ENCODE data around the gene VPS13C. TPM values are rescaled to one million over a fixed set of nuclear protein-coding genes. Genes with fewer than 3 reads are reported as not detected.

The VPS13C gene
- total and polyA plus RNA-seq, 8 donors: 5.4 to 207 (median 89.4) TPM

DNA sequence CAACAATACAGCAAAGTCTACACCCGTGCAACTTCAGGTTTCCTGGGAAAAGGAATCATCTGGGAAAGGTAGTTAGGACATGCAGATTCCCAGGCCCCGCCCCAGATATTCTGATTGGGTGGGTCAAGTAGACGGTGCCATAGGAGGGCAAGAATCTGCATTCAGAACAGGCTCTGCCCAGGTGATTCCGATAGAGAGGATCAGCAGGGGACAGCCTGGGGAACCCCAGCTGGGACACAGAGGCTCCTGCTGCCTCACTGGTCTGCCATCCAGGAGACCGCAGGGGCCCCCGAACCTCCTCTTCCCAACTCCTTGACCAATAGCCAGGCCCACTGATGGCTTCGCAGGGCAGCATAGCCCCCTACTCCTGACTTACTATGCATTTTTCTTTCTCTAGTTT is 243.4 kb downstream of the VPS13C start:
- H3K36me3 ChIP-seq: no peaks in the 10 kb centered on the region
- no peak for DNase-seq
- no peaks in the 10 kb centered on the region for H3K4me1 ChIP-seq
- H3K27me3 ChIP-seq: peaks cover 0 to 41% (median 3%) of the 10 kb centered on the region in 3 donors
- intact Hi-C loops (cut with DNase I; ENCODE audit: low total_unique reads): no loop called here
- TF ChIP-seq POLR2AphosphoS5 (IDR thresholded peaks at IDR 0.05) (no peak), CTCF (IDR thresholded peaks at IDR 0.05) (no peak), POLR2A (IDR thresholded peaks at IDR 0.05) (no peak), EP300 (IDR thresholded peaks at IDR 0.05) (no peak)
- H3K4me3 ChIP-seq: no peak overlapping the region
- H3K9me3 ChIP-seq: no peaks in the 10 kb centered on the region
- 78 to 91% (median 87%) methylated on average over 7 of the region's 7 CpGs for WGBS, 5 donors
- H3K27ac ChIP-seq: no peak overlapping the region

DNA sequence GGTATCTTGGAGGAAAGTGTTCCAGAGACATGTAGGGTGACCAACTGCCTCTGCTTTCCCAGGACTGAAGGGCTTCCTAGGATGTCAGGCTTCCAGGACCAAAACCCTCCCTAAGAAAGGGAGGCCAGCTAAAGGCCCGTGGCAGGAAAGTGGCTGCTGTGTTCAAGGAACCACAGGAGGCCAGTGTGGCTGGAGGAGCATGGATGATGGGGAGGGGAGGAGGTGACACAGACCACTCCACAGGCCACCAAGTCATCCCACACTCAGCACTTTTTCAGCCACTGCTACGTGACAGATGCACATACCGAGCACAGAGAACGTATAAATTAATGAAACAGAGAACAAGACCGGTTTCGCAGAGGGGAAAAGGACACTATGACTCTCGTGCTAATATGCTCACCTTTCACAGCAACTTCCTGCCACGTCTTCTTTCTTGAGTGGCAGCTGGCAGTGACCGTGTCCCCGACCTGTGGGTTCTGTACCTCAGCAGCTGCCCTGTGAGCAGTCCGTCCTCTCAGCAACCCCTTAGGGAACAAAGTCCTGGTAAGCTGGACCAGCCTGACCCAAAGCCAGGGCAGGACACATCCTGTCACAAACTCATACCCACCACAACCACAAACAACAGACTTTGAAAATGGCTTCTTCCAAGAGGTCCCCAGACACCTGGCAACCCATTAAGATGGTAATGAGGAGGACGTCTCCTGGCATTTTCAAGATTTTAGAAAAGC is 244.7 kb downstream of the VPS13C start:
- Histone ChIP-seq H3K36me3 (no peaks in the 10 kb centered on the region), H3K27me3 (peaks cover 0 to 42% (median 3%) of the 10 kb centered on the region in 3 donors), H3K27ac (no peak overlapping the region), H3K9me3 (no peaks in the 10 kb centered on the region), H3K4me3 (no peak overlapping the region), H3K4me1 (no peaks in the 10 kb centered on the region)
- TF ChIP-seq CTCF (IDR thresholded peaks at IDR 0.05) (no peak), EP300 (IDR thresholded peaks at IDR 0.05) (no peak), POLR2A (IDR thresholded peaks at IDR 0.05) (no peak), POLR2AphosphoS5 (IDR thresholded peaks at IDR 0.05) (no peak)
- WGBS, 5 donors: 78 to 86% (median 82%) methylated on average over 12 of the region's 12 CpGs
- DNase-seq: no peak
- intact Hi-C loops (cut with DNase I; ENCODE audit: low total_unique reads): no loop called here

DNA sequence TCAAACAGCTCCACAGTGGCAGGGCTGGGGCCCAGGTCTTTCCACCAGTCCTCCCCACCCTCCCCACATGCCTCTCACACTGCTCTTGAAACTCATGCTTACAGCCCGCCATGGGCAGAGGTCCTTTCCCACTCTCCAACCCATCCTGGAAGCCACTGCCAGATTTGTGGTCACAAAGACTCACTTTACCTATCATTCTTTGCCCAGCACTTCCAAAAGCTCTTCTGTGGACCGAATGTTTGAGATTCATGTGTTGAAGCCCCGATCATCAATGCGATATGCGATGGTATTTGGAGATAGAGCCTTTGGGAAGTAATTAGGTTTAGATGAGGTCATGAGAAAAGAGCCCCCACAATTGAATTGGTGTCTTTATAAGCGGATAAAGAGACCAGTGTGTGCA is 247.8 kb downstream of the VPS13C start:
- 90 to 95% (median 93%) methylated on average over 6 of the region's 6 CpGs for WGBS, 5 donors
- intact Hi-C loops (cut with DNase I; ENCODE audit: low total_unique reads): no loop called here
- H3K27ac ChIP-seq: no peak overlapping the region
- H3K4me1 ChIP-seq: no peaks in the 10 kb centered on the region
- H3K9me3 ChIP-seq: no peaks in the 10 kb centered on the region
- peaks cover 0 to 40% (median 0%) of the 10 kb centered on the region in 3 donors for H3K27me3 ChIP-seq
- TF ChIP-seq POLR2A (IDR thresholded peaks at IDR 0.05): no peak
- no peak for TF ChIP-seq POLR2AphosphoS5 (IDR thresholded peaks at IDR 0.05)
- no peak for DNase-seq
- no peak overlapping the region for H3K4me3 ChIP-seq
- H3K36me3 ChIP-seq: no peaks in the 10 kb centered on the region

- no peak for TF ChIP-seq CTCF (IDR thresholded peaks at IDR 0.05)
- TF ChIP-seq POLR2AphosphoS5 (IDR thresholded peaks at IDR 0.05): no peak
- TF ChIP-seq POLR2A (IDR thresholded peaks at IDR 0.05): no peak
- TF ChIP-seq EP300 (IDR thresholded peaks at IDR 0.05): no peak
- peaks cover 0 to 35% (median 0%) of the 10 kb centered on the region in 3 donors for H3K27me3 ChIP-seq
- H3K27ac ChIP-seq: no peak overlapping the region
- H3K36me3 ChIP-seq: no peaks in the 10 kb centered on the region
- intact Hi-C loops (cut with DNase I; ENCODE audit: low total_unique reads): no loop called here
- H3K4me1 ChIP-seq: no peaks in the 10 kb centered on the region
- no peak for DNase-seq
- no peaks in the 10 kb centered on the region for H3K9me3 ChIP-seq
- H3K4me3 ChIP-seq: no peak overlapping the region
- whole genome bisulfite sequencing, 5 donors: 52 to 76% (median 67%) methylated on average over 6 to 8 of the region's 8 CpGs
Observed at GRCh38 chr15:61811952-61812351, 248.3 kb downstream of the VPS13C start.

GRCh38 chr15:61809216-61809615 is 251.0 kb downstream of the VPS13C start:
- intact Hi-C loops (cut with DNase I; ENCODE audit: low total_unique reads): no loop called here
- whole genome bisulfite sequencing, 5 donors: 78 to 92% (median 81%) methylated on average over 7 of the region's 7 CpGs
- TF ChIP-seq POLR2A (IDR thresholded peaks at IDR 0.05) (no peak), POLR2AphosphoS5 (IDR thresholded peaks at IDR 0.05) (no peak), EP300 (IDR thresholded peaks at IDR 0.05) (no peak), CTCF (IDR thresholded peaks at IDR 0.05) (no peak)
- Histone ChIP-seq H3K27me3 (peaks cover 0 to 27% (median 0%) of the 10 kb centered on the region in 3 donors), H3K9me3 (no peaks in the 10 kb centered on the region), H3K27ac (no peak overlapping the region), H3K36me3 (no peaks in the 10 kb centered on the region), H3K4me1 (no peaks in the 10 kb centered on the region), H3K4me3 (no peak overlapping the region)
- DNase-seq: no peak

Measured in stomach (tissue), 9 donors.